CD4-positive, alpha-beta T cell treated with Interleukin-12 subunit alpha and Interleukin-12 subunit beta, for 1 hour (primary cell): ENCODE data around the gene DPP9.

Source experiments
- DNase-seq: peaks from one replicate; pipeline ENCODE4 v3.0.0-alpha.2; 2020

The DPP9 gene

DNA sequence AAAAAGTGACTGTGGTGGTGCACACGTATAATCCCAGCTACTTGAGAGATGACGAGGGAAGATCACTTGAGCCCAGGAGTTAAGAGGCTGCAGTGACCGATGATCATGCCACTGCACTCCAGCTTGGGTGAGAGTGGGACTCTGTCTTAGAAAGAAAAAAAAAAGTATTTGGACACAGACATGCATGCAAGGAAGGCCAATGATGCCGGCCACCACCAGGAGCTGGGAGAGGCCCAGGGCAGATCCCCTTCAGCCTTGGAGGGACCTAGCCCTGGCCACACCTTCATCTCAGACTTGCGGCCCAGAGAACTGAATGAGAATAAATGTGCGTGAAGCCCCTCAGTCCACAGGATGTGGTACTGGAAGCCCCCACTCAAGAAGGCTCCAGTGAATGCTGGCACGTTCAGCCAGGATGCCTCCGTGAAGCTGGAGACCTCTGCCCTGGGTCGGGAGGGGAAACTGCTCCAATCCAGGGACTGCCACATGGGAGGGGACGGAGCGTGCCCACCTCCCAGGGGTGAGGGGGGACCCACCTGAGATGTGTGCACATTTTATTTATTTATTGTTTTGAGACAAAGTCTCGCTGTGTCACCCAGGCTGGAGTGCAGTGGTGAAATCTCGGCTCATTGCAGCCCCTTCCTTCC lies 69.7 kb downstream of the DPP9 start:
- DNase-seq, result no peak

DNA sequence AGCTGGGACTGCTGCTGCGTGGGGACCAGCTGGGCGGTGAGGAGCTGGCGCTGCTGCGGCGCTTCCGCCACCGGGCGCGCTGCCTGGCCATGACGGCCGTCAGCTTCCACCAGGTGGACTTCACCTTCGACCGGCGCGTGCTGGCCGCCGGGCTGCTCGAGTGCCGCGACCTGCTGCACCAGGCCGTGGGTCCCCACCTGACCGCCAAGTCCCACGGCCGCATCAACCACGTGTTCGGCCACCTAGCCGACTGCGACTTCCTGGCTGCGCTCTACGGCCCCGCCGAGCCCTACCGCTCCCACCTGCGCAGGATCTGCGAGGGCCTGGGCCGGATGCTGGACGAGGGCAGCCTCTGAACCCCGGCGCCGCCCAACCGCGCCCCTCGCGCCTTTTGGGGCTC lies 71.6 kb downstream of the DPP9 start:
- no peak for DNase-seq

DNA sequence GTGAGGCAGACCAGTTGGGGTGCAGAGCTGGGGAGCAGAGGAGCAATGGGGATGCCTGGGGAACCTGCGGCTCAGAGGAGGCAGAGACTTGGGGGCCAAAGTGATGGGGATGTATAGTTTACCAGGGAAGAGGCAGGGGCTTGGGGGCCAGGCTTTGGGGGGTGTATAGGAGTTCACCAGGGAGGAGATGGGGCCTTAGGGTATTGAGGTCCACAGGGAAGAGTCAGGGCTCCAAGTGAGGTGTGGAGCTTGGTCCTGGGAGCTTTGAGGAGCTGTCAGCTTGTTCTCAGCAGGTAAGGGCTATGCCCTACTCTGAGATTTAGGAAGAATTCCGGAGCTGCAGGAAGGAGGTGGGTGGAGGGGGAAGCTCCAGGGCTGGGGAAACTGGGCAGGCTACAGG lies 73.5 kb downstream of the DPP9 start:
- no peak for DNase-seq

DNA sequence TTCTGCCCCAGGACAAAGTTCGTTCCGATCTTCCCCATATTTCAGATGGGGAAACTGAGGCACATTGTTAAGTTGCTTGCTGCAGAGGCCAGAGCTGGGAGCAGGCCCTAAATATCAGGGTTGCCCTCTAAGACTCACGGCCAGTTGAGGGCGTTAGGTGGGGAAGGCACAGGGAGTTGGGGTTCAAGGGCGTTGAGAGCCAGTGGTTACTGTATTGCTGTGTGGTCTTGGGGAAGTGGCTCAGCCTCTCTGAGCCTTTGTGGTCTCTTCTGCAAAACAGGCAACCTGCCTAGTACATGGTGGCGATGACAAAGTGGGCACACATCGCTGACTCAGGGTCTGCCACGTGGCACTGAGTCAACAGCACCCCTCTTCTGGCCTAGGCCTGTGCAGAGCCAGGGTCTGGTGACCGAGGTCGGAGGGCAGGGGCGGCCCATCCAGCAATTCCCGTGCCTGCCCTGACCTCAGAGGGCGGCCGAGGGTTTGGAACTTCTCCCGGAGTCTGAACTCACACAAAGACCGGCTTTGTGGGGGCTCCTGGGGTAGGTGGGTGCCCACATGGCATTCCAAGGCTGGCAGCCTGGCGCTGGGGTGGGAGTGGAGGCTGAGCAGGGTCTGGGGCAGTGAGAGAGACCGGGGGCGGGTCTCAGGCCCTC lies 74.1 kb downstream of the DPP9 start:
- DNase-seq, result no peak

DNA sequence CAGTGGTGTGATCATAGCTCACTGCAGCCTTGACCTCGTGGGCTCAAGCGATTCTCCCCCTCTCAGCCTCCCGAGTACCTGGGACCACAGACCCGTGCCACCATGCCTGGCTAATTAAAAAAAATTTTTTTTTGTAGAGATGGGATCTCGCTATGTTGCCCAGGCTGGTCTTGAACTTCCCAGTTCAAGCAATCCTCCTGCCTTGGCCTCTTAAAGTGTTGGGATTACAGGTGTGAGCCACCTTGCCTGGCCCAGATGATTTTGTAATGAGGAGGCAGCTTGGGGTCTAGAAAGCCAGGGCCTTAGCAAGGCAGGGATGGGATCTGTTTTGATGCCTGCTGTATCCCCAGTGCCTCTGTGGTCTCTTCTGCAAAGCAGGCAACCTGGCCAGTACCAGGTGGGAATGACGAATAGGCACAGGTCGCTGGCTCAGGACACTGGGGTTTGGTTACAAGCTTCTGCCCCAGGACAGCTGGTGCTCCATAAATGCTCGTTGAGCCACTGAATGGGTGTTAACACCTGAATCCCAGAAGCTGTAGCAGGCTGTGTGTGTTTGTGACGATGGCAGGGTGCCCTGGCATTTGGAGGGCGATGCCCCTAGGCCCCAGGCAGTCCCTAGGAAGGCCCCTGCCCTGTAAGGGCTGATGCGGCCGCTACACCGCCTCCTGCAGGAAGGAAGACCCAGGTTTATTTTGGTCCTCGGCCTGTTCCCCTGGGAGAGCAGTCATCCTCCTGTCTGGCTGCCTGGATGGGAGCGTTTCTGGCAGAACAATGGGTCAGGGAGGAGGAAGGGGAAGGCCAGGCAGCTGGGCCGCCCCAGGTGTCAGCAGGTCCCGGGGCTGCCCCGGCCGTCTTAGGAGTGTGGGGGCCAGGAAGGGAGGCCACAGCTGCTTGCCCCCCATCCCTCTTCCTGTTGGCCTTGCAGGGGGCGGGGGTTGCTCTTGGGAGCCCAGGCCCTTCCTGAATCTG lies 75.7 kb downstream of the DPP9 start:
- no peak for DNase-seq

DNA sequence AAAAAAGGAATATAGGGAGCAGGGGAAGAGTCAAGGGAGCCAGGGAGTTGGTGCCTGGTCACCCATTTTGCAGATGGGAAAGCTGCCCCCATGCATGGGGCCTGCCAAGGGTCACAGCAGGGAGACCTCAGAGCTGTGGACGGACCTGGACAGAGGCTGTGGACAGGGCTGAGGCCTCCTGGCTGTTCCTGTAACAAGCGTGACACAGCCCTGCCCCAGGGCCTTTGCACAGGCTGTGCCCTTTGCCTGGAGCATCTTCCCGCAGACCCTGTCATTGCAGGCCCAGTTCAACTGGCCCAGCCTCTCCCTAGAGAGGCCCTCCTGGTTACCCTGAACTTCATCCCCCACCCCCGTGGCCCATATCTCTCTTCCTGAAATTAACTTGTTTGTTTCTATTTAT lies 77.9 kb downstream of the DPP9 start:
- DNase-seq, result no peak

DNA sequence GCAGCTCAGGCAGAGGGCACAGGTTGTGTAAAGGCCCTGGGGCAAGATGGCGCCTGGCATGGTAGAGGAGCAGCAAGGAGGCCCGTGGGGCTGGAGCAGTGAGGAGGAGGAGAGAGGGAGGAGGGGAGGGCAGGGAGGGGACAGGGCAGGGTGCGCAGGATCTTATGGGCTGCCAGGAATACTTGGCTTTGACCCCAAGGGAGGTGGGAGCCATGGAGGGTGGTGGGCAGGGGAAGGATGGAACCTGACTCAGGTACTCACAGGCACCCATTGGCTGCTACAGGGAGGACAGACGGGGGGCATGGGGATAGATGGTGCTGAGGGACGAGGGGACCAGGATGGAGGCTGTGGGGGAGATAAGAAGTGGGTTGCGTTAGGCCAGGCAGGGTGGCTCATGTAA lies 81.0 kb downstream of the DPP9 start:
- no peak for DNase-seq

DNA sequence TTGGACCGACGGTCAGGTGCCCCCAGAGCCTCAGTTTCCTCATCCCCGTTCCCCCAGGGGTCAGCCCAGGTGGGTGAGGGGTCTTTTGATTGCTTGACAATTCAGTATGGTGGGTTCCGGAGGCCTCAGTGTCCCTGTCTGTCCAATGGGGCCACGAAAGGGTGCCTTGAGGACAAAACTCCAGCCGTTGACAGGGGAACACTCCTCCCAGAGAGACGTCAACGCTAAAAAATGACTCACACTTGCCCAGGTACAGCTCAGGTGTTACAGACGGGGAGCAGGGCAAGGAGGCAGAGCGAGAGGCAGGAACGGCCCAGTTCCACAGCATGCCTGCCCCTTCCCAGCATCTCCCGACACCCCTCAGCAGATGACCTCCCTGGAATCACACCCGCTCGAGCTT lies 82.5 kb downstream of the DPP9 start:
- DNase-seq, result no peak

DNA sequence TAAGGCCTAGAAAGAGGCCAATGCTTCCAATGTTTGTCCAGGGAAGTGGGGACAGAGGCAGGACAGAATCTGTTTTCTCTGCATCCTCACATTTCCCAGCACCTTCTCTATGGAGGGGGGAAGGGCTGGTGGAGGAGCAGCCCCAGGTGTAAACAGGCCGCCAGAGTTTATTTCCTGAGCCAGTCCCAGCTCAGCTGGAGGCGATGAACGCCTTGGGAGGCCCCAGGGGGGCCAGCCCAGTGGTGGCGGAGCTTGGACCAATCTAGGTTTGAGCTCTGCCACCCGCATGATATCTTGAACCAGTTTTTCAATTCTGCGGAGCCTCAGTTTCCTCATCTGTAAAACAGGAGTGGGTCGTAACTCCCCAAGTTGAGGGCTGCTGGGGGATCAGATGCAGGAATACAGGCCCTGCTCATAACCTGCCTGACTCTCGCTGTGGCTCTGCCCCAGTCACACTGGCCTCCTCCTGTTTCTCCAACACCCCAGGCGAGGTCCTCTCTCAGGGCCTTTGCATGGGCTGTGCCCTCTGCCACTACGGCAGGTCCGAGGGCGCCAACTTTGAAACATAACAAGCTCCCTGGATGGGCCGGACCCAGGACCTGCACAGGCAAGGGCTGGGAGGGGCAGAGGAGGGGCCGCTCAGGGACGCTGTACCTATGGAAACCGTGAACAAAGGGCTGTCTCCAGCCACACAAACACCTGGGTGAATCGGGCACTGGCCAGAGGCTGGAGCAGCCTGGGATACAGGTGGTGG lies 83.2 kb downstream of the DPP9 start:
- DNase-seq, result no peak

DNA sequence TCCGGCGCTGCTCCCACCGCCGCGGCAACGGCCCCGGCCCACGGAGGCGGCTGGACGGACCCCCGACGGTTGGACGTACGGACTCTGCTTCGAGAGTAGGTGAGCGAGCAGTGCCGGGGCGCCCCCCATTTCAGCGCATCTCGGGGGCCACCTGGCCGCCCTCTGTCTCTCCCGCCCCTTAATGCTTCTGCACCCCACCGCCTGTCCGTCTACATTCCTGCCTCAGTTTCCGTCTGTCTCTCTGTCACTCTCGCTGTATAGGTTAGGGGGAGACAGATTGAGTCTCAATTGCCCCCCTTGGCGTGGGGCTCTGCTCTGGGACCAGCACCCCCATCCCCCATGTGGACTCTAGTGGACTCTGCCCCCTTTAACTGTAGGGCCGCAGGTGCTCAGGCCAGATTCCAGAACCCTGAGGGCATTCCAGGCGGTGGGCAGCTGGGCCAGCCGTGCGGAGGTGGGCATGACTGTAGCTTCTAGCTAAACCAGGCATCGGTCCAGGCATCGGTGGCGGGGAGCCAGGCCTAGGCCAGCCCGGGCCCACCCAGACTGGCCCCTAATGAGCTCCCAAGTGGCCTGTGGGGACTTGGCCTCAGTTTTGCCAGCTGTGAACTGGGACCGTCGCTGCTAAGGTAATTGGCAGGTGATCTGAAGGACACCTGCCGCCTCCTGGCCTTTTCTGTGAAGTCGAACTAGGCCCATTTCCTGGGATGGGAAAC lies 84.0 kb downstream of the DPP9 start:
- DNase-seq, result peak; percentile 12

DNA sequence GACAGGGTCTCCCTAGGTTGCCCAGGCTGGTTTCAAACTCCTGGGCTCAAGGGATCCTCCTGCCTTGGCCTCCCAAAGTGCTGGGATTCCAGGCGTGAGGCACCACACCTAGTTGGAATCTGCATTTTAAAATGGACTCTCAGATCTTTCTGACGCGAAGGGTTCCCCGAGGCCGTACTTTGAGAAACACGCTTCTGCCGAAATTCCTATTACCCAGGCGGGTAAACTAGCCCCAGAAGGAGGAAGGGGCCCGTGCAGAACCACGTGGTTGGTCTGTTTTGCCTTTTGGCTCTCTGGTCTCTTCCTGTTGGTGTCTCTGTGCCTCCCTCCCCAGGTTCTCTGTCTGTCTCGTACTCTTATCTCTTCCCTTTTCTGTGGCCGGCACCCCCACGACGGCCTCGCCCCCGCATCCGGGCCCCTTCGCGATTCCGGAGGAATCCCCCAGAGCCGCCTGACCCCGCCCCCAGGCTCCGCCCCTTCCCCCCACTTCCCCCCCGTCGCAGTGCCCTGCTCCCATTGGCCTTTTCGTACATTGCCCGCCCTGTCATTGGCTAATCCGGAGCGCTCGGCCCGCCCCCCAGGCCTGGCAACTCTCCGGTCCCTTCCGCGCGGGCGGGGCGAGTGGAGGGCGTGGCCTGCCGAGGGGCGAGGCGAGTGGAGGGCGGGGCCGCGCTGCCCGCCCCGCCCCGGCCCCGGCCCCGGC lies 84.7 kb downstream of the DPP9 start, which contains the start of gene TNFAIP8L1:
Gene TNFAIP8L1 (plus strand): TSS at position 689 of the 703 bp plus-strand sequence. CDS start 12,354 bp downstream, outside the sequence.
- DNase-seq, result peak; percentile 99

DNA sequence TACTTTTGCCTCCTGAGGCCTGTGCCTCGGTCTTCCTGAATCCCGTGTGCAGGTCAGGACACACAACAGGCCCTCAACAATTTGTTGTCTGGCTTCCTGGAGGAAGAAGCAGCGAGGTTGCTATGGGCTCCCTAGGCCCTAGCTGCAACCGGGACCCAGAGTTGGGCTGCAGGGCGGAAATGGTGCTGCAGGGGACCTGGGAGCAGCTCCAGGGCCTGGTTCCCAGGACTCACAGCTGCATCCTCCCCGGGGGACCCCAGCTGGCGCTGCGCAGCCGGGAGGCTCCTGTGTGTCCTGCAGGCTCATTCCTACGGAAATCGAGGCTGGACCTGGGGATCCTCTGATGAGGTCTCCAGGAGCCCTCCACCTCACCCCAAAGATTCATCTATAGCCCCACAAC lies 85.3 kb downstream of the DPP9 start:
- DNase-seq, result no peak

DNA sequence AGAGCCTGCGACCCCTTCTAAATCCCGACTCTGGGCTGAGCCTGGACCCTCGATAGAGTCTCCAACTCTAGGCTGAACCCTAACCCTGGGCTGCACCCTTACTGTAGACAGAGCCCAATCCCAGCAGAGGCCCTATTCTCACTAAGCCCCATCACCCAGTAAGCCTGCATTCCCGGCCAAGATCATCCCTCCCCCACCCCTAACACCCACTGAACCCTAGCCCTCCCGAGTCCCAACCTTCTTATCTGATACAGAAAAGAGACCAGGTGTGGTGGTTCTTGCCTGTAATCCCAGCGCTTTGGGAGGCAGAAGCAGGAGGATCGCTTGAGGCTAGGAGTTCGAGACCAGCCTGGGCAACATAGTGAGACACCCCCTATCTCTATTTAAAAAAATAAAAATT lies 86.9 kb downstream of the DPP9 start:
- no peak for DNase-seq

DNA sequence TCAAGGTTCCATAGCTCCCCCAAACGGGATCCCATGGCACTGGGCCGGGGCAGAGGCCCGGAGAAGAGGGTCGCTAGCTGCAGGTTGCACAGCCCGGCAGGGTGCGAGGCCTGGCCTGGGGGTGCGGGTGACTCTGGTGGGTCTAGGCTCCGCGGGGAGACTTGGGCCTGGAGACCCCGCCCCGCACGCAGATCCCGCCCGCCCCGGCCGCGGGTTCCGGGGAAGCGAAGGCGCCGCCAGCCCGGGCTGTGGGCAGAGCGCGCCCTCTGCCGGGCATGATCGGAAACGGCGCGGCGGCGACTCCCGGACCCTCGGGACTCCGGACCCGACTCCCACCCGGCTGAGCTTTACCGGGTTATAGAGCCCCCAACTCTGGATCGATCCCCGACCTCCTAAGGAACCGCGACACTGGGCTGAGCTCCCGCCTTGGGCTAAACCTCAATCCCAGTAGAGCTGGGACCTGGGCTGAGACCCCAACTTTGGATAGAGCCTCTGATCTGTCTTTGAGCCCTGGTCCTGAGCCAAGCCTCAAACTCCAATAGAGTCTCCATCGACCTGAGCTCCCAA lies 87.4 kb downstream of the DPP9 start:
- peak; percentile 78 for DNase-seq

DNA sequence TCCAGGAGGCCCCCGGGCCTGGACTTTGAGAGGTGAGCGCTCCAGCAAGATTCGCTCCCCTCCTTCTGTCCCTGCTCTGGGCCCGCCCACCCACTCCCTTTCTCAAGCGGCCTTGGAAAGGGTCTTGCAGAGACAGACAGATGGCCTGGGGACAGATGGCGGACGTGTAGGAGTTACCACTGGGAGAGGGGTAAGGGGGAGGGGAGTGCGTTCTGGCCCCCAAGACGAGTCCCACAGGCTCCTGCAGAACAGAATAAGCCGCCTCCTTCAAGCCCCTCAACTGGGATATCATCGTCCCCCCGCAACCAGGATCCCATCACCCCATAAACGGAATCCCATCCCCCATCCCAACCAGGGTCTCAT lies 87.9 kb downstream of the DPP9 start:
- DNase-seq, result no peak

DNA sequence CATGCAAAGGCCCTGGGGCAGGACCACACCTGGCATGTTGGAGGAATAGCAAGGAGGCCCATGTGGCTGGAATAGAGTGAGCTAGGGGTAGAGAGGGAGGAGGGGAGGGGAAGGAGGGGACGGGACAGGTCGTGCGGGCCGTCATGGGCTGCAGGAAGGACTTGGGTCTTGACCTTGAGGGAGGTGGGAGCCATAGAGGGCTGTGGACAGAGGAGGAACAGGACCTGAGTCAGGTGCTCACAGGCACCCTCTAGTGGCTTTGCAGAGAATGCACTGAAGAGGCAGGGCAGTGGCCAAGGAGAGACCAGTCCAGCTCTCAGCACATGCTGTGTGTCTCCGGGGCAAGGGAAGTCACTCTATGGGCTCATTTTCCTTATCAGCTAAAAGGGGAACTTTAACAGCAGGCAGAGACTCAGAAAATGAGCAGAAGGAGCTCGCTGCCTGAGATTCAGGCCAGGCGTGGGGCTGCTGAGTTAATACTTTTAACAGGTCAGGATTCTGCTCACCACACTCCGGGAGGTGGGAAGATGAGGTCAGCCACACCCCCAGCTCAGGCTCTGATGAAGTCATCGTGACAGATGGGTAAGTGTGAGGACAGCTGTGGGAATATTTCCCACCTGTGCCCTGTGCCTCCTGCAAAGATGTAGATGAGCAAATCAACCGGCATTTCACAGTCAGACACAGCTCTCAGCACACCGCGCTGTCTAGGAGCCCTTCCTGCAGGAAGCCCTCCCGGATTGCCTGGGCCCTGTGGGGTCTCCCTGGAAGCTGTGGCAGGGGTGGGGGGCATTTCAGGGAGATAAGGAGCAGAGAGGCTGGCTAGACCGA lies 90.3 kb downstream of the DPP9 start:
- DNase-seq, result peak; percentile 66
